Upper lobe of left lung (tissue), 6 donors: Measurements from ENCODE around the gene PROM2. TPM values are rescaled to one million over a fixed set of nuclear protein-coding genes. Genes with fewer than 3 reads are reported as not detected.

ENCODE experiments used
- ATAC-seq, 2 donors: fragments of 200-7000 bp; cut with Tn5 transposase; one replicate each; pipeline ENCODE4 v1.9.1; 2022; ENCODE audit warnings: mild to moderate bottlenecking in 2 of 2, moderate library complexity in 2 of 2; ENCODE audit not compliant: low FRiP score in 2 of 2
- DNase-seq, 2 donors: peaks; one replicate each; pipeline ENCODE4 v3.0.0-alpha.2; 2019 to 2020
- H3K27ac ChIP-seq, 4 donors: fragments of 200-600 bp; sonication (generic); one replicate each; pipeline ENCODE4 v1.5.1; 2016 to 2019
- H3K27me3 ChIP-seq, 4 donors: fragments of 200-600 bp; sonication (generic); one replicate each; pipeline ENCODE4 v1.5.1; 2017 to 2019
- H3K36me3 ChIP-seq, 4 donors: fragments of 200-600 bp; sonication (generic); one replicate each; pipeline ENCODE4 v1.5.1; 2016 to 2019
- H3K4me1 ChIP-seq, 4 donors: fragments of 200-600 bp; sonication (generic); one replicate each; pipeline ENCODE4 v1.5.1; 2018 to 2019
- H3K4me3 ChIP-seq, 4 donors: fragments of 200-600 bp; sonication (generic); one replicate each; pipeline ENCODE4 v1.5.1; 2017 to 2019; ENCODE audit warnings: mild to moderate bottlenecking in 2 of 4, moderate library complexity in 1 of 4
- H3K9me3 ChIP-seq, 4 donors: fragments of 200-600 bp; sonication (generic); one replicate each; pipeline ENCODE4 v1.5.1; 2018 to 2019
- EP300 ChIP-seq, 4 donors: sonication (generic); formaldehyde crosslinking; IDR thresholded peaks; one replicate each; pipeline ENCODE4 v1.5.1; 2017; ENCODE audit warnings: antibody characterized with exemption in 4 of 4, control low read depth in 2 of 4
- POLR2A ChIP-seq, 4 donors: fragments of 450-650 bp; IDR thresholded peaks; one replicate each; pipeline ENCODE4 v1.5.1; 2016 to 2017; ENCODE audit warnings: antibody characterized with exemption in 4 of 4, mild to moderate bottlenecking in 2 of 4
- POLR2AphosphoS5 ChIP-seq, 2 donors: sonication (generic); formaldehyde crosslinking; IDR thresholded peaks; one replicate each; pipeline ENCODE4 v1.5.1; 2017; ENCODE audit warnings: antibody characterized with exemption in 2 of 2
- WGBS, 2 donors: methylation state at CpG; one replicate each; pipeline ENCODE4 v1.1.5; 2017 to 2018; 5-methylcytosine and 5-hydroxymethylcytosine counted together
- total RNA-seq, 6 donors: library from RNA; depleted of rRNA in 4 of 6; stranded (reverse); fragments of >200 nt in 4 of 6; gene quantifications; one replicate each; pipeline versions ENCODE4 v1.1.0 to v1.2.1, GENCODE V29; 2016 to 2021
- TF ChIP-seq, protein P1 (sequence below), 6 experiments: fragments of 450-650 bp in 4 of 6; fragments of 200-600 bp in 2 of 6; sonication (generic) in 2 of 6; IDR thresholded peaks; one replicate each; pipeline ENCODE4 v1.5.1; 2016 to 2019; ENCODE audit warnings: antibody characterized with exemption in 6 of 6
- donor health status: DM: no; HTN: no; CAD: no; lungs with moderate emphysema.
- donor health status: DM: no; HTN: yes; CAD: no; lungs with severe emphysema.

PROM2 gene
- total RNA-seq, 6 donors from 2014 or later = 3.3 to 26.2 (median 5.0) TPM

DNA sequence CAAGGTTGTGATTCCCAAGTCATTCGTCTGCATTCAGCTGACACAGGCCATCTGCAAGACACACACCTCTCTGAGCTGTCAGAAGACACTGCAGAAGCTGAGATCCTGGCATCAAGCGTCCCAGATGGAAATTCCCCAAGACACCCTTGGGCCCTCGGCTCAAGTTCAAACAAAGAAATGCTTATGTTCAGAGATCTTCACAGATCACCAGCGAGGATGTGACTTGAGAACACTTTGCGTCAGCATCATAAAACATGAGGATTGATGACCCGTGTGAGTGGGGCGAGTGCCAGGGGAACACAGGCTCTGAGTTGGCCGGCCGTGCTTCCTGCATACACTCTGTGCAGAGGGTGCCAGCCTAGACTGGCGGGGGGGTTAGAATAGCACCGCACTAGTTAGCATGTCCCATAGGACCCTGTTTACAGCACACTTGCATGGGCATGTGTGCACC is 59.7 kb downstream of the PROM2 start:
- Histone ChIP-seq H3K4me1 (no peaks in the 10 kb centered on the region), H3K27ac (no peak overlapping the region), H3K4me3 (no peak overlapping the region), H3K27me3 (no peaks in the 10 kb centered on the region), H3K36me3 (no peaks in the 10 kb centered on the region), H3K9me3 (no peaks in the 10 kb centered on the region)
- DNase-seq (no peak), ATAC-seq (no peak)
- TF ChIP-seq POLR2A (IDR thresholded peaks at IDR 0.05) (no peak), EP300 (IDR thresholded peaks at IDR 0.05) (no peak), POLR2AphosphoS5 (IDR thresholded peaks at IDR 0.05) (no peak)
- TF ChIP-seq, protein P1, sequence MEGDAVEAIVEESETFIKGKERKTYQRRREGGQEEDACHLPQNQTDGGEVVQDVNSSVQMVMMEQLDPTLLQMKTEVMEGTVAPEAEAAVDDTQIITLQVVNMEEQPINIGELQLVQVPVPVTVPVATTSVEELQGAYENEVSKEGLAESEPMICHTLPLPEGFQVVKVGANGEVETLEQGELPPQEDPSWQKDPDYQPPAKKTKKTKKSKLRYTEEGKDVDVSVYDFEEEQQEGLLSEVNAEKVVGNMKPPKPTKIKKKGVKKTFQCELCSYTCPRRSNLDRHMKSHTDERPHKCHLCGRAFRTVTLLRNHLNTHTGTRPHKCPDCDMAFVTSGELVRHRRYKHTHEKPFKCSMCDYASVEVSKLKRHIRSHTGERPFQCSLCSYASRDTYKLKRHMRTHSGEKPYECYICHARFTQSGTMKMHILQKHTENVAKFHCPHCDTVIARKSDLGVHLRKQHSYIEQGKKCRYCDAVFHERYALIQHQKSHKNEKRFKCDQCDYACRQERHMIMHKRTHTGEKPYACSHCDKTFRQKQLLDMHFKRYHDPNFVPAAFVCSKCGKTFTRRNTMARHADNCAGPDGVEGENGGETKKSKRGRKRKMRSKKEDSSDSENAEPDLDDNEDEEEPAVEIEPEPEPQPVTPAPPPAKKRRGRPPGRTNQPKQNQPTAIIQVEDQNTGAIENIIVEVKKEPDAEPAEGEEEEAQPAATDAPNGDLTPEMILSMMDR (IDR thresholded peaks at IDR 0.05) = no peak
- 65 to 88% methylated on average over 10 to 11 of the region's 11 CpGs for WGBS, 2 donors

DNA sequence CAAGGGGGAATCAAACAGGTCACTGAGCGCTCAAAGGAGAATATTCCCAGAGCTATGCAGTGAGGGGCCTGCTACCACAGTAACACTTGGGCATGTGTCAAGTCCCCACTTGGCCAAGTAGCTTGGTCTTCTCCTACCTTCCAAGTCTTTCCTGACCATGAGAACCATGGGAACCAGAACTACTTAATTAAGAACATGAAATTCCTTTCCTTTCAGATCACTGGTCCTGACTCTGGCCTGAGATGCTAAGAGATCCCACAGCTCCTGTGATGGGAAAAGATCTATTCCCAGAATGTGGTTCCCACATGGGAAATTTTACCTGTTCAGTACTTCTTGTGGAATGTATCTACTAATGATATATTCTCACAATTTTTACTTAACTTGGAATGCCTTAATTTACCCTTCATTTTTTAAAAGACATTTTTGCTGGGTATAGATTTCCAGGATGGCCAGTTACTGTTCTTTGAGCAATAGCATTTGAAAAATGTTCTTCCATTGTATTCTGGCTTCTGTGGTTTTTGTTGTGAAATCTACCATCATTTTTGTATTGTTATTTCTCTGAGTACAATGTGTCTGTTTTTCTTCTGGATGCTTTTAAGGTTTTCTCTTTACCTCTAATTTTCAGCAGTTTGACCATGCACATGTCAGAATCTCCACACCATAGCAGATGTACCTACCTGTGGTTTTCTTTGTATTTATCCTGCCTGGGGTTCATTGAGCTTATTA is 60.8 kb downstream of the PROM2 start:
- Histone ChIP-seq H3K4me1 (no peaks in the 10 kb centered on the region), H3K36me3 (no peaks in the 10 kb centered on the region), H3K9me3 (no peaks in the 10 kb centered on the region), H3K27ac (no peak overlapping the region), H3K4me3 (no peak overlapping the region), H3K27me3 (no peaks in the 10 kb centered on the region)
- DNase-seq (no peak), ATAC-seq (no peak)
- TF ChIP-seq, protein P1 (IDR thresholded peaks at IDR 0.05) = no peak
- TF ChIP-seq EP300 (IDR thresholded peaks at IDR 0.05) (no peak), POLR2A (IDR thresholded peaks at IDR 0.05) (no peak), POLR2AphosphoS5 (IDR thresholded peaks at IDR 0.05) (no peak)
- WGBS, 2 donors = 95 to 100% methylated on average over 1 of the region's 1 CpG

DNA sequence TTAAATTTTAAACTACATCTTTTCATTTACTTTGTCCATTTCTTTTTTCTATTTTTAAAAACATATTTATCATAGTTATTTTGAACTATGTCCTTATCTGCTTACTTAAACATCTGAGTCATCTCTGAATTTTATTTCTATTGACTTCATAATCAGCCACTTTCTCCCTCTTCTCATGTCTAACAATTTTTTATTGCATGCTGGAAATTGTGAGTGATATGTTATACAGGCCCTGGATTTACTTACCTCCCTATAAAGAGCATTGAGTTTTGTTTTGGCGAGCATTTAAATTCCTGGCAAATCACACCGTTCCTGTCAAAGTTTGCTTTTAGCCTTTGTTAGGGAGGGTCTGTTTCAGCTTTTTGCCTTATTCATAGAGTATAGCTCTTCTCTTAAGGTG is 62.2 kb downstream of the PROM2 start:
- ATAC-seq (no peak), DNase-seq (no peak)
- TF ChIP-seq EP300 (IDR thresholded peaks at IDR 0.05) (no peak), POLR2A (IDR thresholded peaks at IDR 0.05) (no peak), POLR2AphosphoS5 (IDR thresholded peaks at IDR 0.05) (no peak)
- TF ChIP-seq, protein P1 (IDR thresholded peaks at IDR 0.05) = no peak

DNA sequence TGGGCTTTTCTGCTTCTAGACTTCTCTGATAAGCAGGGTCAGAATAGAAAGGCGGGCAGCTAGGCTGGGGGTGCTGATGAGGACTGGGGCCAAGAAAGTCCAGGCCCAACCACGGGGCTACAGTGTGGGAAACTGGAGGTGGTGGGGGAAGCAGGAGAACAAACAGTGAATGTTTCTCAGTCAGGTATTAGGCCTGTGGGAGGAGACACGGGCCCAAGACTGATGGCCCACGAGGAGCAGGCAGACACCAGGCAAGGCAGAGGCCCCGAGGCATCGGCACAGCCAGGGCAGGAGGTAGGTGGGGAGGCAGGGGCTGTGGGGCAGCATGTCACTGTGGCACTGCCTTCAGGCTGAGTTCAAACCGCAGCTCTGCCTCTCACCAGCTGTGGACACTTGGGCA is 63.6 kb downstream of the PROM2 start:
- 79 to 80% methylated on average over 7 of the region's 7 CpGs for WGBS, 2 donors

More for the DNA sequence above, 62.2 kb downstream of the PROM2 start:
- H3K4me1 ChIP-seq = no peaks in the 10 kb centered on the region
- WGBS, 2 donors = 80 to 90% methylated on average over 2 of the region's 2 CpGs
- no peak overlapping the region for H3K4me3 ChIP-seq
- no peaks in the 10 kb centered on the region for H3K9me3 ChIP-seq
- no peaks in the 10 kb centered on the region for H3K27me3 ChIP-seq
- H3K27ac ChIP-seq = no peak overlapping the region
- H3K36me3 ChIP-seq = no peaks in the 10 kb centered on the region

More for the DNA sequence above, 63.6 kb downstream of the PROM2 start:
- H3K27ac ChIP-seq = no peak overlapping the region
- DNase-seq = no peak
- H3K27me3 ChIP-seq = peaks cover 0 to 2% (median 0%) of the 10 kb centered on the region in 4 donors
- H3K36me3 ChIP-seq = no peaks in the 10 kb centered on the region
- no peak overlapping the region for H3K4me3 ChIP-seq
- H3K4me1 ChIP-seq = no peaks in the 10 kb centered on the region
- no peak for TF ChIP-seq POLR2A (IDR thresholded peaks at IDR 0.05)
- no peak for TF ChIP-seq POLR2AphosphoS5 (IDR thresholded peaks at IDR 0.05)
- TF ChIP-seq EP300 (IDR thresholded peaks at IDR 0.05) = no peak
- TF ChIP-seq, protein P1 (IDR thresholded peaks at IDR 0.05) = no peak
- no peak for ATAC-seq
- no peaks in the 10 kb centered on the region for H3K9me3 ChIP-seq

Other genes with a start within 250 kb of the PROM2 start
- 10 to 100 TPM in 1 of 6 donors, 1 to 10 TPM in 4, not detected in 1; 3.7 to 13.0 (median 5.0) TPM for gene MAL, start 248.7 kb upstream of the PROM2 start, total RNA-seq
- gene MRPS5, start 152.6 kb upstream of the PROM2 start, total RNA-seq = 10 to 100 TPM; 37.5 to 77.5 (median 47.9) TPM
- 10 to 100 TPM; 12.5 to 49.2 (median 15.9) TPM for gene ZNF514, start 114.6 kb upstream of the PROM2 start, total RNA-seq
- 10 to 100 TPM in 1 of 6 donors, 1 to 10 TPM in 4, not detected in 1; 4.1 to 12.6 (median 4.5) TPM for gene ZNF2, start 108.6 kb upstream of the PROM2 start, total RNA-seq
- 10 to 100 TPM in 2 of 6 donors, 1 to 10 TPM in 4; 2.4 to 13.6 (median 4.4) TPM for gene ZNF892, start 66.9 kb upstream of the PROM2 start, total RNA-seq
- gene KCNIP3, start 22.9 kb downstream of the PROM2 start, total RNA-seq = 1 to 10 TPM; 1.0 to 5.9 (median 2.5) TPM
- 10 to 100 TPM; 18.9 to 23.3 (median 22.2) TPM for gene FAHD2A, start 128.3 kb downstream of the PROM2 start, total RNA-seq
- gene TRIM43B, start 210.3 kb downstream of the PROM2 start, total RNA-seq = not detected